Smooth muscle cell (in vitro differentiated cells): ENCODE results near the gene LFNG. TPM values are rescaled to one million over a fixed set of nuclear protein-coding genes. Genes with fewer than 3 reads are reported as not detected.
"Not testable (repeated sequence)": the region's sequence is repeated elsewhere in the genome, so short reads cannot be mapped to it uniquely, and the experiment has no call there.

ENCODE experiments used
- DNase-seq: peaks from one replicate; lab custom pipeline; 2025; ENCODE audit not compliant: unreplicated experiment; lab: John Stamatoyannopoulos, UW
- H2AFZ ChIP-seq: fragments of 200-600 bp; sonication (generic); 2 replicates; pipeline ENCODE4 v1.6.0; 2016; ENCODE audit warnings: antibody characterized with exemption, low read depth, mild to moderate bottlenecking
- H3F3A ChIP-seq: fragments of 200-600 bp; sonication (generic); 2 replicates; pipeline ENCODE4 v1.6.0; 2017; ENCODE audit warnings: antibody characterized with exemption, low read depth
- H3K27ac ChIP-seq: fragments of 200-600 bp; sonication (generic); 2 replicates; pipeline ENCODE4 v1.5.1; 2016; ENCODE audit warnings: low read depth, mild to moderate bottlenecking
- H3K27me3 ChIP-seq: fragments of 200-600 bp; sonication (generic); 2 replicates; pipeline ENCODE4 v1.6.1; 2016; ENCODE audit warnings: low read depth, mild to moderate bottlenecking
- H3K36me3 ChIP-seq: fragments of 200-600 bp; sonication (generic); 2 replicates; pipeline ENCODE4 v1.5.1; 2016; ENCODE audit warnings: low read depth
- H3K4me1 ChIP-seq: fragments of 200-600 bp; sonication (generic); 2 replicates; pipeline ENCODE4 v1.5.1; 2016; ENCODE audit warnings: low read depth
- H3K4me2 ChIP-seq: fragments of 200-600 bp; sonication (generic); 2 replicates; pipeline ENCODE4 v1.6.0; 2016; ENCODE audit warnings: mild to moderate bottlenecking
- H3K4me3 ChIP-seq: fragments of 200-600 bp; sonication (generic); 2 replicates; pipeline ENCODE4 v1.5.1; 2016; ENCODE audit warnings: mild to moderate bottlenecking
- H3K79me2 ChIP-seq: fragments of 200-600 bp; sonication (generic); 2 replicates; pipeline ENCODE4 v1.6.0; 2016; ENCODE audit warnings: low read depth, mild to moderate bottlenecking
- H3K9ac ChIP-seq: fragments of 200-600 bp; sonication (generic); 2 replicates; pipeline ENCODE4 v1.6.0; 2016; ENCODE audit warnings: low read depth
- H3K9me3 ChIP-seq: fragments of 200-600 bp; sonication (generic); replicated peaks from 2 replicates; pipeline ENCODE4 v1.5.1; 2016; ENCODE audit warnings: low read depth
- H4K20me1 ChIP-seq: fragments of 200-600 bp; sonication (generic); 2 replicates; pipeline ENCODE4 v1.6.0; 2016; ENCODE audit warnings: low read depth
- CTCF ChIP-seq: fragments of 200-600 bp; sonication (generic); IDR thresholded peaks from 2 replicates; pipeline ENCODE4 v1.5.1; 2017; ENCODE audit warnings: borderline replicate concordance, mild to moderate bottlenecking, antibody characterized with exemption; ENCODE audit not compliant: insufficient read depth, poor library complexity, severe bottlenecking
- whole genome bisulfite sequencing: methylation state at CpG from one replicate; pipeline ENCODE4 v1.1.7; 2016; ENCODE audit warnings: low lambda C conversion rate; 5-methylcytosine and 5-hydroxymethylcytosine counted together
- polyA plus RNA-seq: library from polyadenylated mRNA; unstranded; fragments of >200 nt; fragmentation: Nextera tagmentation; extraction: Ambion mirVana; gene quantifications from 2 replicates; pipeline ENCODE4 v1.2.1, GENCODE V29; 2016
- total RNA-seq: library from RNA; depleted of rRNA; stranded (reverse); fragments of >200 nt; gene quantifications from 2 replicates; pipeline ENCODE4 v1.2.3, GENCODE V29; 2014

Gene LFNG
- total and polyA plus RNA-seq, 2 experiments from 2014 or later: 6.0 to 9.8 TPM

DNA sequence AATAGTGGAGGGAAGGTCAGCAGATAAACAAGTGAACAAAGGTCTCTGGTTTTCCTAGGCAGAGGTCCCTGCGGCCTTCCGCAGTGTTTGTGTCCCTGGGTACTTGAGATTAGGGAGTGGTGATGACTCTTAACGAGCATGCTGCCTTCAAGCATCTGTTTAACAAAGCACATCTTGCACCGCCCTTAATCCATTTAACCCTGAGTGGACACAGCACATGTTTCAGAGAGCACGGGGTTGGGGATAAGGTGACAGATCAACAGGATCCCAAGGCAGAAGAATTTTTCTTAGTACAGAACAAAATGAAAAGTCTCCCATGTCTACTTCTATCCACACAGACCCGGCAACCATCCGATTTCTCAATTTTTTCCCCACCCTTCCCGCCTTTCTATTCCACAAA is 14.0 kb downstream of the LFNG start:
- not testable (repeated sequence) for H2AFZ ChIP-seq, H3K4me2 ChIP-seq, H3K9me3 ChIP-seq, H3K27ac ChIP-seq, H3K36me3 ChIP-seq, H3K4me3 ChIP-seq, H3K27me3 ChIP-seq, H4K20me1 ChIP-seq, H3K9ac ChIP-seq, H3K79me2 ChIP-seq, DNase-seq
- Histone ChIP-seq H3K4me1 (peaks cover 19% of the 10 kb centered on the region), H3F3A (peaks cover 26% of the 10 kb centered on the region)
- WGBS: 50% methylated on average over 1 of the region's 8 CpGs

- H3K4me2 ChIP-seq, H3K9me3 ChIP-seq, H3K4me3 ChIP-seq, H2AFZ ChIP-seq, H3K27ac ChIP-seq, H3K27me3 ChIP-seq, H3K36me3 ChIP-seq, H3K9ac ChIP-seq, DNase-seq, H3K79me2 ChIP-seq, H4K20me1 ChIP-seq: not testable (repeated sequence)
- H3K4me1 ChIP-seq: peaks cover 14% of the 10 kb centered on the region
- WGBS: no CpG with 5 or more reads among the region's 34 CpGs
- peaks cover 24% of the 10 kb centered on the region for H3F3A ChIP-seq
Observed at GRCh38 chr7:2534214-2534613, 14.6 kb downstream of the LFNG start.

DNA sequence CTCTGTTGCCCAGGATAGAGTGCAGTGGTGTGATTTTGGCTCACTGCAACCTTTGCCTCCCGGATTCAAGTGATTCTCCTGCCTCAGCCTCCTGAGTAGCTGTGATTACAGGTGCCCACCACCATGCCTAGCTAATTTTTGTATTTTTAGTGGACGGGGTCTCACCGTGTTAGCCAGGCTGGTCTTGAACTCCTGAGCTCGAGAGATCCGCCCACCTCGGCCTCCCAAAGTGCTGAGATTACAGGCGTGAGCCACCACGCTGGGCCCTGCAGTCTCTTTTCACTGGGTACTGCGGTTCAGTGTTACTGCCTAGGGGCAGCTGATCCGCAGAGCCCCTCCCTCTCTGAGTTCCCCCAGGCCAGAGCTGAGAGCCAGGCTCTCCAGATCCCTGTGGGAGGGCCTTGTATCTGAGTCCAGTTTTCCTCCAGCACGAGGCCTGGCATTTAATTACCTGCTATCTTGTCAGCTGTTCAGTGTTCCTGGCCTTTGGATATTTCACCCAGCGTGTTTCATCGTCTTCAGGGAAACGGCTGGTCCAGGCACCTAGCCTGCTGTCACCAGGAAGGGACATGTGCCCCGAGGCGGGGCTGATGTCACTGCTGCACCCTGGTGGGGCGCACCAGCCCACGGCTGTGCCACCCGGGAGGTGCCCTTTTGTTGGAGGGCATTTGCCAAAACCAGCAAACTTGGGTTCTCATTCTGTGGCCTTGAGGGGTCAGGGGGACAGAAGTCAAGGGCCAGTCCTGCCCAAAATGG is 16.5 kb downstream of the LFNG start:
- not testable (repeated sequence) for H3K36me3 ChIP-seq, H3K4me2 ChIP-seq, DNase-seq, H3F3A ChIP-seq, H3K79me2 ChIP-seq, H3K9ac ChIP-seq, H3K4me1 ChIP-seq, H3K27me3 ChIP-seq, H3K4me3 ChIP-seq, H3K27ac ChIP-seq, H3K9me3 ChIP-seq, H2AFZ ChIP-seq, H4K20me1 ChIP-seq
- 84% methylated on average over 19 of the region's 19 CpGs for WGBS

- Histone ChIP-seq H2AFZ (no peak overlapping the region), H3F3A (peaks cover 7% of the 10 kb centered on the region), H3K27ac (no peak overlapping the region), H3K79me2 (no peaks in the 10 kb centered on the region), H3K9ac (no peak overlapping the region), H4K20me1 (no peaks in the 10 kb centered on the region), H3K4me3 (no peak overlapping the region), H3K36me3 (no peaks in the 10 kb centered on the region), H3K4me1 (no peaks in the 10 kb centered on the region), H3K9me3 (no peaks in the 10 kb centered on the region), H3K4me2 (no peak overlapping the region), H3K27me3 (no peaks in the 10 kb centered on the region)
- WGBS: 97% methylated on average over 47 of the region's 47 CpGs
- no peak for TF ChIP-seq CTCF
- DNase-seq: no peak
Observed at GRCh38 chr7:2537981-2538851, 18.6 kb downstream of the LFNG start.
